DOHH2 (cell line): ENCODE data around the gene DNAJC25.
A peak's percentile ranks its signal among the peaks of the same experiment; 100 is the strongest.
"Not testable (repeated sequence)": the region's sequence is repeated elsewhere in the genome, so short reads cannot be mapped to it uniquely, and the experiment has no call there.

Experiments used
- H3F3A ChIP-seq: fragments of 200-600 bp; sonication (generic), shearing (Covaris generic); 2 replicates; pipeline ENCODE4 v1.6.0; 2016; ENCODE audit warnings: antibody characterized with exemption, mild to moderate bottlenecking; ENCODE audit not compliant: control insufficient read depth, insufficient read depth
- H3K27ac ChIP-seq: fragments of 200-600 bp; sonication (generic); 2 replicates; pipeline ENCODE4 v1.5.1; 2014; ENCODE audit warnings: low read depth, mild to moderate bottlenecking, low read length, moderate library complexity
- H3K27me3 ChIP-seq: fragments of 200-600 bp; sonication (generic); 2 replicates; pipeline ENCODE4 v1.6.1; 2014; ENCODE audit warnings: mild to moderate bottlenecking, low read length, mixed read lengths; ENCODE audit not compliant: control insufficient read depth
- H3K36me3 ChIP-seq: fragments of 200-600 bp; sonication (generic); 2 replicates; pipeline ENCODE4 v1.6.1; 2014; ENCODE audit warnings: mild to moderate bottlenecking, low read length, moderate library complexity, mixed read lengths; ENCODE audit not compliant: control insufficient read depth
- H3K4me1 ChIP-seq: fragments of 200-600 bp; sonication (generic); 2 replicates; pipeline ENCODE4 v1.6.1; 2014; ENCODE audit warnings: mild to moderate bottlenecking, low read length, mixed read lengths; ENCODE audit not compliant: control insufficient read depth
- H3K4me2 ChIP-seq: fragments of 200-600 bp; sonication (generic); 2 replicates; pipeline ENCODE4 v1.6.0; 2014; ENCODE audit warnings: mild to moderate bottlenecking, low read length, moderate library complexity
- H3K4me3 ChIP-seq: fragments of 200-600 bp; sonication (generic); 2 replicates; pipeline ENCODE4 v1.5.1; 2014; ENCODE audit warnings: mild to moderate bottlenecking, low read length, mixed read lengths
- H3K79me2 ChIP-seq: fragments of 200-600 bp; sonication (generic); 2 replicates; pipeline ENCODE4 v1.6.1; 2014; ENCODE audit warnings: mild to moderate bottlenecking, low read length, mixed read lengths; ENCODE audit not compliant: control insufficient read depth
- H3K9me2 ChIP-seq: fragments of 200-600 bp; sonication (generic); replicated peaks from 2 replicates; pipeline ENCODE4 v1.6.1; 2014; ENCODE audit warnings: mild to moderate bottlenecking, low read length, mixed read lengths; ENCODE audit not compliant: control insufficient read depth
- H3K9me3 ChIP-seq: fragments of 200-600 bp; sonication (generic); 2 replicates; pipeline ENCODE4 v1.6.1; 2014; ENCODE audit warnings: antibody characterized with exemption, low read length, mixed read lengths; ENCODE audit not compliant: control insufficient read depth, insufficient read depth
- H4K20me1 ChIP-seq: fragments of 200-600 bp; sonication (generic); 2 replicates; pipeline ENCODE4 v1.6.0; 2014; ENCODE audit warnings: low read depth, mild to moderate bottlenecking, antibody characterized with exemption, low read length, moderate library complexity; ENCODE audit not compliant: control insufficient read depth, insufficient read depth
- EZH2phosphoT487 ChIP-seq: fragments of 200-600 bp; sonication (generic); IDR thresholded peaks from 2 replicates; pipeline ENCODE4 v1.6.1; 2017; ENCODE audit warnings: borderline replicate concordance, mild to moderate bottlenecking, antibody characterized with exemption, low read length, moderate library complexity, mixed read lengths
- TF ChIP-seq, protein P1 (sequence below): fragments of 200-600 bp; sonication (generic); IDR thresholded peaks from one replicate; pipeline ENCODE4 v1.5.1; 2014; ENCODE audit warnings: antibody characterized with exemption, mild to moderate bottlenecking, low read depth, low read length; ENCODE audit not compliant: poor library complexity, severe bottlenecking

The DNAJC25 gene

DNA sequence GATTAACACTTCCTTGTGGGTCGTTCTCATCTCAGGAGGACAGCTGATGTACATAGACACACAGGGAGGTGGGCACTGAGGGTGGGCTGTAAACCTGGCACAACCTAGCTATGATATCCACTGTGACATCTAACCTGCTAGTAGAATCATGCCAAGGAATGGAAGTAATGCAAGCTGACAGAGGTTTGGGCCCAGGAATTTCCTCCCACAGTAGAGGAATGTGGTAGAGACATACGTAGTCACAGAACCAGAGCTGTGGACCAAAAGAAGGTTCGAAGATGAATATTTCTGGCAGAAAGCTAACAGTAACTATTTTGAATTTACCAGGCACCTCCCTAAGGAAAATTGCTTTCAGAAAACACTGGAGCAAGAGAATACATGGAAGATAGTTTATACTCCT lies 15.2 kb upstream of the DNAJC25 start:
- H3K9me2 ChIP-seq, result no peaks in the 10 kb centered on the region
- no peaks in the 10 kb centered on the region for H3F3A ChIP-seq
- H3K27me3 ChIP-seq, result no peaks in the 10 kb centered on the region; the same call in 1 of the 2 replicates
- no peak overlapping the region for H3K4me3 ChIP-seq
- no peaks in the 10 kb centered on the region for H3K36me3 ChIP-seq
- H3K4me2 ChIP-seq, result no peak overlapping the region
- no peaks in the 10 kb centered on the region for H3K9me3 ChIP-seq
- no peak overlapping the region for H3K27ac ChIP-seq
- no peaks in the 10 kb centered on the region for H4K20me1 ChIP-seq
- TF ChIP-seq EZH2phosphoT487, result no peak
- TF ChIP-seq, protein P1, sequence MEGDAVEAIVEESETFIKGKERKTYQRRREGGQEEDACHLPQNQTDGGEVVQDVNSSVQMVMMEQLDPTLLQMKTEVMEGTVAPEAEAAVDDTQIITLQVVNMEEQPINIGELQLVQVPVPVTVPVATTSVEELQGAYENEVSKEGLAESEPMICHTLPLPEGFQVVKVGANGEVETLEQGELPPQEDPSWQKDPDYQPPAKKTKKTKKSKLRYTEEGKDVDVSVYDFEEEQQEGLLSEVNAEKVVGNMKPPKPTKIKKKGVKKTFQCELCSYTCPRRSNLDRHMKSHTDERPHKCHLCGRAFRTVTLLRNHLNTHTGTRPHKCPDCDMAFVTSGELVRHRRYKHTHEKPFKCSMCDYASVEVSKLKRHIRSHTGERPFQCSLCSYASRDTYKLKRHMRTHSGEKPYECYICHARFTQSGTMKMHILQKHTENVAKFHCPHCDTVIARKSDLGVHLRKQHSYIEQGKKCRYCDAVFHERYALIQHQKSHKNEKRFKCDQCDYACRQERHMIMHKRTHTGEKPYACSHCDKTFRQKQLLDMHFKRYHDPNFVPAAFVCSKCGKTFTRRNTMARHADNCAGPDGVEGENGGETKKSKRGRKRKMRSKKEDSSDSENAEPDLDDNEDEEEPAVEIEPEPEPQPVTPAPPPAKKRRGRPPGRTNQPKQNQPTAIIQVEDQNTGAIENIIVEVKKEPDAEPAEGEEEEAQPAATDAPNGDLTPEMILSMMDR, result no peak
- H3K4me1 ChIP-seq, result peaks cover 10% of the 10 kb centered on the region
- H3K79me2 ChIP-seq, result no peaks in the 10 kb centered on the region

DNA sequence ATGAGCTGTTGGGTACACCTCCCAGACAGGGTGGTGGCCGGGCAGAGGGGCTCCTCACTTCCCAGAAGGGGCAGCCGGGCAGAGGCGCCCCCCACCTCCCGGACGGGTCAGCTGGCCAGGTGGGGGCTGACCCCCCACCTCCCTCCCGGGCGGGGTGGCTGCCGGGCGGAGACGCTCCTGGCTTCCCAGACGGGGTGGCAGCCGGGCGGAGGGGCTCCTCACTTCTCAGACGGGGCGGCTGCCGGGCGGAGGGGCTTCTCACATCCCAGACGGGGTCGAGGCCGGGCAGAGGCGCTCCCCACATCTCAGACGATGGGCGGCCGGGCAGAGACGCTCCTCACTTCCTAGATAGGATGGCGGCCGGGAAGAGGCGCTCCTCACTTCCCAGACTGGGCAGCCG lies 13.8 kb upstream of the DNAJC25 start:
- not testable (repeated sequence) for H3K27me3 ChIP-seq, H3F3A ChIP-seq, H3K4me2 ChIP-seq, H3K4me3 ChIP-seq, H3K79me2 ChIP-seq, H4K20me1 ChIP-seq, H3K36me3 ChIP-seq, H3K9me3 ChIP-seq, H3K27ac ChIP-seq, H3K9me2 ChIP-seq
- peaks cover 10% of the 10 kb centered on the region for H3K4me1 ChIP-seq

DNA sequence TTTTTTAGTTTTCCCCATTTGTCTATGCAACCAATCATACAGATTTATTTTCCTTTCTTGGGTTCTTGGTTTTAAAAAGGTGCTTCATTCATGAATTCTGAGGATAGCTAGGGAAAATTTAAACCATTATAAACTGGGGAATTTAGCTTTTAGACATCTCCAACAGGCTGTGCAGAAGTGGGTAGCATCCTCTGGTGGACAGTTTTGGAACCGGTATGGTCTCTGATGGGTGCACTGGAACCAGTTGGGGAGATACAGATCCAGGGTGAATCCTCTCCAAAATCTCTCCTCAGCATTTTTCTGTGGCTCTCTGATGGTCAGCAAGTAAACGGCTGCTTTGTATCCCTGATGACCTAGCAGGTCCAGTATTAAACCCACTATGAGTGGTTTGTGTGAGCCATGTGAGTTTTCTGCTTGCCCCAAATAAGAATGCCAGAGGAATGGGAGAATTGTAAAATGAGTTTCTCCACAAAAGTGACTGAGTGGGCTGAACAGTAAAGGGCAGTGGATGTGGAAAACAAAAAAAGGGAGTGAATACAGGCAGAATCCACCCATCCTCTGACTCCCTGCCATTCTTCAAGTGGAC lies 9.1 kb upstream of the DNAJC25 start:
- Histone ChIP-seq H3K4me1 (peaks cover 10% of the 10 kb centered on the region), H3K36me3 (no peaks in the 10 kb centered on the region), H4K20me1 (no peaks in the 10 kb centered on the region), H3K4me2 (no peak overlapping the region), H3K27me3 (no peaks in the 10 kb centered on the region), H3K79me2 (no peaks in the 10 kb centered on the region), H3K27ac (no peak overlapping the region), H3K4me3 (no peak overlapping the region), H3F3A (no peaks in the 10 kb centered on the region), H3K9me3 (no peaks in the 10 kb centered on the region), H3K9me2 (no peaks in the 10 kb centered on the region)
- TF ChIP-seq, protein P1, result peak; percentile 71
- no peak for TF ChIP-seq EZH2phosphoT487

DNA sequence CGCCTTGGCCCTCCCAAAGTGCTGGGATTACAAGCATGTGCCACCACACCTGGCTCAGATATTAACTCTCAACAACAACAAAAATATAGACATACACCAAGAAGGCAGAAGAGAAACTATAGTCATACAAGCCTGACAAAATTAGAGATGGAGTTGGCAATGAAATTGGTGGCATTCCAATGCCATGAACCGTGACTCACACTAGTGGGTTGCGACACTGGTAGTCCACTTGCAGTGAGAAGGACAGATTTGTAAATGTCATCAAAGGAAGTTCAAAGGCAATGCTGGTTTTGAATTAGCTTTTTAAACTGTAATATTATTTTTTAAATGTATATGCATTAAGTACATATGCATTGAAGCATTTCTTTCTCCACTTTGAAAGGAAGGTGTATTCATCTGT lies 8.5 kb upstream of the DNAJC25 start:
- H3F3A ChIP-seq, result no peaks in the 10 kb centered on the region
- H3K27ac ChIP-seq, result no peak overlapping the region
- TF ChIP-seq, protein P1, result no peak
- TF ChIP-seq EZH2phosphoT487, result no peak
- H3K27me3 ChIP-seq, result no peaks in the 10 kb centered on the region
- no peaks in the 10 kb centered on the region for H3K9me3 ChIP-seq
- no peaks in the 10 kb centered on the region for H3K9me2 ChIP-seq
- H3K4me3 ChIP-seq, result no peak overlapping the region
- peaks cover 10% of the 10 kb centered on the region for H3K4me1 ChIP-seq
- H3K4me2 ChIP-seq, result no peak overlapping the region
- no peaks in the 10 kb centered on the region for H4K20me1 ChIP-seq
- no peaks in the 10 kb centered on the region for H3K79me2 ChIP-seq
- no peaks in the 10 kb centered on the region for H3K36me3 ChIP-seq
